Inflammatory macrophage treated with lipopolysaccharide for 4 hours (primary cell): ENCODE measurements around the gene CENPN.
A peak's percentile ranks its signal among the peaks of the same experiment; 100 is the strongest.

ENCODE experiments used
- DNase-seq: peaks from one replicate; pipeline ENCODE4 v3.0.0-alpha.2; 2020

The CENPN gene

DNA sequence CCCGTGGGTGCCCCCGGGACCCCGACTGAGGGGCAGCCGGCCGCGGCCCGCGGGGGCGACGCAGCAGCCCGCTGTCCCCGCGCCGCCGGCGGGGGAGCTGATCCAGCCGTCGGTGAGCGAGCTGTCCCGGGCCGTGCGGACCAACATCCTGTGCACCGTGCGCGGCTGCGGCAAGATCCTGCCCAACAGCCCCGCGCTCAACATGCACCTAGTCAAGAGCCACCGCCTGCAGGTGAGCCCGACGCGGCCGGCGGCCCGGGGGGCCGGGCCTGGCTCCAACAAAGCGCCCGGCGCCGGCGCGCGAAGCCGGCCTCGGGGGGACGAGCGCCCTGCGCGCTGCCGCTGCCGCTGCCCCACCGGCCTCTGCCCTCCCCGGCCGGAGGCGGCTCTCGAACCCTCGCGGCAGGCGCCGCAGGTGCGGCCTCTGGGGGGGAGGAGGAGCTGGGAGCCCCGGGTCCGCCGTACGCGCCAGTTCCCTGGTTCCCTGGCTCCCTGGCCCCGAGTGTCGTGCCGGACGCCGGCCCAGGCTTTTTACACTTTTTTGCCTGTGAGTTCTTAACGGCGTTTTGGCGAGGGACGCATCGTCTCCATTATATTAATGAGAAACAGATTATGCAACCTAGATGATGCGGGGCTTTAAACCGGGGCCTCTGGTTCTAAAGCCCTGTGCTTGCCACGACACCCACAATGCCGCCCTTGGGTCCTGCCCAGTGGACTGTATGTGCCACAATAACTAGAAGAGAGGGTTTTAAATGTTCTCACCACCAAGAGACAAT is 29.1 kb downstream of the CENPN start:
- peak; percentile 16 for DNase-seq

DNA sequence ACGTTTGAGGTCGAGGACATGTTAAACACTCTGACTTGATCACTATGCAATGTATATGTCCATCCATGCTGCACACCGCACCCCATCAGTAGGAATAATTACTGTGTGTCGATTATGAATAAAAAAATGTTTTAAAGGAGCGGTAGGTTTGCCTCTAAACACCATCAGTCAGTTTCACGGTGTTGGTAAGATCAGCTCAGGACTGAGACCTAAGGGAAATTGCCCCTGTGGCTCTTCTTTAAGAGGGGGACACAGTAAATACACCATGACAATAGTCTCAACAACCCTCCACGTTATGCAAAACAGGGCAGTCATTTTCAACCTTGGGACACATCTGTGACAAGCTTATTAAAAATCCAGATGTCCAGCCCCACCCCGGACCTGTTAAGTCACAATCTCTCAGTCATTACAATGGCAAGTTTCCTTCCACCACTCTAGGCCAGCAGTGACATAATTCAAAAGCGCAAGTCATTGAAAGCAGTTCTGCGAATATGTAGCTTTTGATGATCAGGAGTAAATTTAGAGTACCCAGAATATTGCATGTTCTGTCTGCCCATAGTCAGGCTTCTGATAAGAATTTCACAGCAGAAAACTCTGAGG is 29.8 kb downstream of the CENPN start:
- peak; percentile 67 for DNase-seq

DNA sequence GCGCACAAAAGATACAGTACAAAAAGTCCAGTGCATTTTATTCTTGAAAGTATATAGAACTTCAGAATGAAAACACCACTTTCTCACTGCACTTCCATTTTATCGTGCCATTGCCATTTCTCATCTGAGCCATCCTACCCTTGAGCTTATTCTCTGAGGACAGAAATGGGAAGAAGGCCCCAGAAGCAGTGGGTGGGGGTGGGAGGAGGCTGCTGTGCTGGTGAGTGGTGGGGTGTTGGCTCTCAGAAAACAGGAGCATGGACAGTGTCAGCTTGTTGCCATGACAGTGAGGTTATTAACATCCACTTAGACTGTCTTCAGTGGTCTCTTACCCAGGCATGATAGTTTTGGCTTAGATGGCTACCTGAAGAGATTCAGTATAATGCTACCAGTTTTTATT is 33.1 kb downstream of the CENPN start:
- peak; percentile 13 for DNase-seq

DNA sequence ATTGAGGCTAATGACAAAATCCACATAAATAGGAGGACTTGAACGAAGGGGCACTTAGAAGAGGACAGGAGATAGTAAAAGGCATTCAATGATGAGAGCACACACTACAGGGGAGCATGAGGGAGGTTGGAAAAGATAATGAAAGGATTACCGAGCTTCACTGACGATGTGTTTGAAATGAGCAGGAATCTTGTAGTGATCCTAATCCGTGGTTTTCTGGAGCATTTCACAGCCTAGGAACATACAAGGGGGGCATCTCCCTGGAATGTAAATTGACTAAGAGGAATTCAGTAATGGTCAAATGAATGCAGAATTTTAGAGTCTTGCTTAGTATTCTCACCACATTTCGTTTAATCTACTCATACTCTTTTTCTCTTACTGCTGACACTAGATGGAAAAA is 33.8 kb downstream of the CENPN start:
- DNase-seq = no peak

DNA sequence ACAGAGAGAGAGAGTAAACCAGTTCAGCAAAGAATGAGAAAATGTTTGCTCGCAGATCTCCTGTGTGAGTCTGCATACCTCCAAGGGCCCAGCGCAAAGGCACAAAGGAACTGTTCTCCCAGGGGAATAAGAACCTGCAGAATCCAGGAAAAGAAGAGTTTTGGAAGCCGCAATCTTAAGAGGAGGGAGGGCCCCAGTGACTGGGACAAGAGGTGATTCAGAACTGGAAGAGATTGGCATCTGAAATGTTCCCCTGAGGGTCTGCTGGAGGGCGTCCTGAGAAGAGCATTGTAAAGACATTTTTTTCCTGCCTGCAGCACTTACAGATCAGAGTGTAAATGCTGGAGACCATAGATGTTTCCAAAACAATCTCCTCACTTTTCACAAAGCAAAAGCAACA is 34.7 kb downstream of the CENPN start:
- no peak for DNase-seq

DNA sequence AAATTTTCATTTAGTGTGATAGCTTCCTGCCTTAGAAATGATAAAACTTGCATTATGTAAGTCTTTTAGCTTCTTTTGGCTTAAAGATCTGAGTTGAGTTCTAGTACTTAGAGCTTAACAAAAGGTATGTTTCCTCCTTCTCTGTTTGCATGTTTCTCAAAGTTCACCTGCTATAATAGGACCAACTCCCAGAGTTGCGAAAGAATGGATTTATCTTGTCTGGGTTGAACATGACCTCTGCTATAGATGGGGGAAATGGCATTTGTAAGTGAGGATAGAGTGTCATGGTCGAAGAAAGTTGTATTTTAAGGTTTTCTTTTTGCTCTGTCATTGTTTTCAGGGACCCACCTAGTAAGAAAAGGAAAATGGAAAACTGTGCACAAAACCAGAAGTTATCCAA is 35.8 kb downstream of the CENPN start:
- DNase-seq = no peak

DNA sequence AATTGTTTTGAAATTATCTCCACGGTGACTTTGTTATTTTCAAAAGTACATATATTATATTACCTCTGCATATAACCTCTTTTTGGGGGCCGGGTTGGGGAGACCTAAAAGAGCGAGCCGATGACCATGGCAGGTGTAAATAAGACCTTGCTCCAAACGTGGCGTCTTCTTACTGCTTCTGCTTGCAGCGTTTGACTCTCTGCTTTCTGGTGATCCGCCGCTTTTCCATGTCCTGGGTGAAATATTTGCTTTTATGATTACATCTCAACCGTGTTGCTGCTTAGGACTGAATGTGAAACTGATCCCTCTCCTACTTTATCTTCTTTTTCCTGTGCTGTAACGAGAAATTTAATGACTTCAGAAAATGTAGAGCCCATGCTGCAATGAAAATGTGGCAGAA is 46.7 kb downstream of the CENPN start:
- DNase-seq = no peak

DNA sequence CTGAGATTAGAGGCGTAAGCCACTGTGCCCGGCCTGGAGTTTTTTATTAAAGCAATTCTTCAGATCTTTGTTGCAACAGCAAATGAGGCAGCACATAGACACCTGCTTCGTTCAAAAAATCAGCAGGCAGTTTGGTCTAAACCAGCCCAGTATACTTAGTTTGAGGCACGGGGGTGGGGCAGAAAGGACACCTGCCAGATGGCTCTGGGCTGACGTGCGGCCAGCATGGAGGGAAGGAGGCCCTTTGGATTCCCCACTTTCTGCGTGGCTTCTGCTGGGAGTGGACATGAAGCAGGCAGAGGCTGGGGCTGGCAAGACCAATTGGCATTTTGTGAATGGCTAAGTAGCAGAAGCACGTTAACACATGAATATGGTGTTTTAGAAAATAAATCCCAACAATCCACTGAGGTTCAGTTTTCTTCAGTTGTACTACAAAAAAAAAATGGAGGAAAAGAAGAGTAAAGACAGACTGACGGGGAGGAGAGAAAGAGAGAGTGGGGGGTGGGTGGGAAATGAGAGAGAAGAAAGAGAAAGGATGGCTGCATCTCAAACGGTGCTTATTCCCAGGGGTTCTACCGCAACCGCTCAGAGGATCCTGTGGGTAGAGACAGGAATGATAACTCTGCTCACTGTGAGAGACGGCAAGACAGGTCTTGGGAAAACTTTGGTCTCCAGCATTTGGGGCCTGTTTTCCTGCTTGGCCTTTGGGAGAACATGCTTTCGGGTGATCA is 53.7 kb downstream of the CENPN start:
- no peak for DNase-seq

DNA sequence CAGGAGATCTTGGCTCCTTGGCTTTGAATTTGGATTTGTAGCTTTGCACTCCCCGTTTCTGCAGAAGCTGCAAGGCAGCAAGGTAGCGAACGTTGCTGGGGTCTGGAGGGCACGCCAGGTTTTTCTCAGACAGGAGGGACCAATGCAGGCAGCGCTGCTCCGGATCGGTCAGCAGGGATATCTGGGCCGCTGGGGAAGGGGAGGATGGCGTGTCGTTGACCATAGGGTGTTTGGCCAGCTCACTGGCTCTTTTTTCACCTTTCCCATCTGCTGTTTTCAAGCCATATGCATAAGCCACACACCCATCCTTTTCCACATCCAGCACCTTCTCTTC is 54.3 kb downstream of the CENPN start:
- no peak for DNase-seq

DNA sequence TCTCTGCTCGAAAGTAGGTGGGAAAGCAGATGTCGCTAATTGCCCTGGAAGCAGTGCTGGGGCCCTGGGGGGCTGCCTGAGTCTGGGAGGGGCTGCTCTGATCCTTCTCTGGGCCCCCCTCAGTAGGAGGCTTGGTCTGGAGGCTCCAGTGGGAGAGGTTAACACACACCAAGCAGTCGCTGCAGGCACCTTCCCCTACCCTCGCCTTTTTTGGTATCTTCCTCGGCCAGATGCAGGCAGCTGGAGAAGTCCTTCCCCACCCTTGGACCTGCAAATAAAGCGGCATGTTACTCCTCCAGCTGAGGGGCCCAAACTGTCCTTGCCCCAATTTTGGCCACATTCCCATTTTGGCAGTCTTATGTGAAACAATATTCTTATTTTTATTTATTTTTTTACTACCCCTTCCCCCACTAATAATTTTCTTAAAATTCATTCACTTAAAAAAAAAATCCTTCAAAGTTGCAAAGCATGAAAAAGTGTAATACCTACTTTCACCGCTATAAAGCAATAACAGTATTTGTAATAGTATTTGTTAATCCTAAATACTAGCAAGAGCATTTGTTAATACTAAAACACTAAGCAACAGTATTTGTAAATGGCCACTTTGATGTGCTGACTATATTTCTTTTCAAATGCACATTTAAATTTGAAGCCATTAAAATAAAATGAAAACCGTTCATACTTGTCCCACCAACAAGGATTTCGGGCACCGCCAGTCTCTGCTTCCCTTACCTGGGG is 55.0 kb downstream of the CENPN start:
- no peak for DNase-seq

DNA sequence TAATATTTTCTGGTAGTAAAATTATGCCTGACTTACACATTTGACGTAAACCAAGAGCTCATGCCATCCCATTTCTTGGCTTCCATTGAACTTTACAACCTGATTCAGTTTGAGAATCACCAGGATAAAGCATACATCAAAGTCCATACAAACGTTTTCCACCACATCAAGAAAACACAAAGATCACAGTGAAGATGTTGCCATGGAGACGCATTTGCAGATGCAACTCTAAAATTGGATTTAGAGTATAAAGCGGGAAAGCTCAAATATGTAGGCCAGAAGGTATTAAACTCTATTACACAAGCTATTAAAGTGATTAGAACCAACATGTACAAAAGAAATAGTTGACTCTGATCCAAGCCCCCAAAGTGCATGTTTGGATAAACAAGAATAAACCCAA is 59.7 kb downstream of the CENPN start:
- DNase-seq = no peak

DNA sequence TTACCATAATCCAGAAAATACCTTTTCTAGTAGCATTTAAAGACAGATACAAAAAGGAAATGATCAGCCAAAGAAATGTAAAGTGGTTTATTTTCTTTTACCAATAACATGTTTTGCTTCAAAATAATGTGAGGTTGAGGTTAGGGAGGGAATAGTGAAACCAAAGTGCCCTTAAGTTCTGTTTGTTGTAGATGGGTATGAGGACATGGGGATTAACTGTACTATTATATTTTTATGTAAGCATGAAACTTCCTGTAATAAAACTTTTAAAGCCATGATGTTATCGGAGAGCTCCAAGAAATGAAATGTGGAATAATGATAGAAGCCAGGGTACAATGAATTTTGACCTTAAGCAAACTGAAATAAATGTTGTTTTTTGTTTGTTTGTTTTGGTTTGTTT is 60.2 kb downstream of the CENPN start:
- DNase-seq = no peak

DNA sequence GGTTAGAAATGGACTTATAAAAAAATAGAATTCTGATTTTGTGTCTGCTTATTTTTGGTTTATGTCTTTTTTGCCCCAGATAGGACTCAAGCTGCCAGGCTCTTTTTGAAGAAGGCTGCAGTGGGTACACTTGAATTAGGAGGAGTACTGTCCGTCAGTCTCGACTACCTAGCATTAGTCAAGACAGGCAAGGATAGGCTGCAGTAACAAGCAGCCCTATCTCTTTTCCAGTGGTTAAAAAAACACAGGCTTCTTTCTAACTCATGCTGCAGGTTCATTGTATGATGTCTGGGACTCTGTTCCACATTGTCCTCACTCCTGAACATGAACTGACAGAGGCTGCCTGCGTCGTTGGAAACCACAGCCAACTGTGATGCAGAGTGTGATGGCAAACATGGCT is 62.0 kb downstream of the CENPN start:
- no peak for DNase-seq

DNA sequence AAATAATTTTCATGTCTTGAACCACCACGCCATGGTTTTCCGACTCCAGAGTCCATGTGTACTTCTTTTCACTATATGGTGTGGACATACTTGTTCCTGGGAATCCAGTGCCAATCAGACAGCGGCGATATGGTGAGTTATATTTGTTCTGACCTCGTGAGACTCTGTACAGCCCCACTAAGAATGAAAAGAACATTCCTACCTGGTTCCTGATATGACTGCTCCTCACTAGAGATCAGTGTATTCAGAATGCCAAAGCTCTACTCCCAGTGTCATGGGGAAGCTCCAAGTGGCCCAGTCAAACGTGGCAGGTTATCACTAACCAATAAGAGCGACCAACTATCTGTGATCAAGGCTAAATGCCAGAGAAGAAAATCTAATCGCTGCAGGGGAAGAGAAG is 64.0 kb downstream of the CENPN start:
- DNase-seq = no peak

DNA sequence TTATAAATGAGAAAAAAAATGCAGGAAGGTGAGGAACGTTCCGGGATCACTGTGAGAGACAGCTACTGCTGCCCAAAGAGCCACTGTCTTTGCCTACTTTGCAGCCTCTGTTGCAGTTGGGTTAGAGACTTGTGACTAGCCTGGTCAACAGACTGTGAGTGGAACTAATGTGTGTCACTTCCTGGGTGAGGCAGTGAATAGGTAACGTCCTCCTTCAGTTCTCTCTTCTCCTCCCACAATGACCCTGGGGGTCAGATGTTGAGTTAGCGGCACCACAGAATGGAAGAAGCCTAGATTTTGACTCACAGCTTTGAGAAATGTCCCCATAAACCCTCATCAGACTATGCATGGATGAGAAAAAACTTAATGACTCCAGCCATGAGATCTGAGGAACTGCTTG is 64.8 kb downstream of the CENPN start:
- peak; percentile 86 for DNase-seq

DNA sequence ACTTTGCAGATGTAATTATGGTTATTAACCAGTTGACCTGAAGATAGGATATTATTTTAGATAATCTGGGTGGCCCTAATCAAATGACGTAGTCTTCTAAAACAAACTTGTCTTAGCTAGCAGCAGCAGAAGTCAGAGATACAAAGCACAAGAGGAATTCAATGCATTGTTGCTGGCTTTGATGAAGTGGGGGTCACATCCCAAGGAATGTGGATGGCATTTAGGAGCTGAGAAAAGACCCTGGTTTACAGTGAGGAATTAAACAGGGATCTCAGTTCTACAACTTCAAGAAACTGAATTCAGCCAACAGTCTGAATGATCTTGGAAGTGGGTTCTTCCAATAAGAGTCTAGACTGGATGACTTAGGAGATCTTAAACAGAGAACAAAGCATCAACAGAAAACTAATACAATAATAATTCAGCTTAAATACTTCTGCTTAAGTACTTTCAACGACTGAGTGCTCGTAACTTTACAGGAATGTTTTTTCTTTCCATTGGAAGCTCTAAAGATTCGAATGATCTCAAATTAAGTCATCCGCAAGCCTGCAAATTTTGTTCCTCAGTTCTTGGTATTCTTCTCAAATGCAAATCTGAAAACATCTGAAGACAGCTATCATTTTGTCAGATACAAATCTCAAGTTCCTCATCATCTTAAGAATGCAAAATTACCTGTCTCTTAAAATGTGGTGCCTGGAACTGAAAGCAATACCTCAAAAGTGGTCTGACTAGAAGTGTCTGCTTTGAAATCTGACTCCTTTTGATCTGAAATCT is 66.7 kb downstream of the CENPN start:
- DNase-seq = no peak

DNA sequence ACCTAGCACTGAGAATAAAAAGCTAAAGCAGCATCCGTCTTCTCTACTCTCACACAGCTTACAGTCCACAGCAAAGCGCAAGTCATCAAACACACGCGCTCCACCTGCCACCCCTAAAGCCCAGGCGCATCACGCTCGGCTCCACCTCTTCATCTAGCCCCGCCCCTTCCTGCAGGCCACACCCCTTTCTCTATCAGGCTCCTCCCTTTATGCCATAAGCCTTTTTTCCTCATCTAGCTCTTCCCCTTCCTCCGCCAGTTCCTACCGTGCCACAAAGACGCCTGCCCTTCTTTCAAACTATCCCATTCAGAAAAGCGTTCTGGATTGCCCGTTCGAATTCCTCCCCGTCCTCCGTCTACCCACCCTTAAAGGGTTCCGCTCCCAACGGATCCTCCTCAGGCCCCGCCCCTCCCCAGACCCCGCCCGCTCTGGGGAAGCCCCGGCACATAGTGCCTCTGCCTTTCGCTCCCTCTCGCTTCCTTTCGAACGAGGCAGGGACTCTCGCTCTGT is 69.6 kb downstream of the CENPN start:
- peak; percentile 84 for DNase-seq

DNA sequence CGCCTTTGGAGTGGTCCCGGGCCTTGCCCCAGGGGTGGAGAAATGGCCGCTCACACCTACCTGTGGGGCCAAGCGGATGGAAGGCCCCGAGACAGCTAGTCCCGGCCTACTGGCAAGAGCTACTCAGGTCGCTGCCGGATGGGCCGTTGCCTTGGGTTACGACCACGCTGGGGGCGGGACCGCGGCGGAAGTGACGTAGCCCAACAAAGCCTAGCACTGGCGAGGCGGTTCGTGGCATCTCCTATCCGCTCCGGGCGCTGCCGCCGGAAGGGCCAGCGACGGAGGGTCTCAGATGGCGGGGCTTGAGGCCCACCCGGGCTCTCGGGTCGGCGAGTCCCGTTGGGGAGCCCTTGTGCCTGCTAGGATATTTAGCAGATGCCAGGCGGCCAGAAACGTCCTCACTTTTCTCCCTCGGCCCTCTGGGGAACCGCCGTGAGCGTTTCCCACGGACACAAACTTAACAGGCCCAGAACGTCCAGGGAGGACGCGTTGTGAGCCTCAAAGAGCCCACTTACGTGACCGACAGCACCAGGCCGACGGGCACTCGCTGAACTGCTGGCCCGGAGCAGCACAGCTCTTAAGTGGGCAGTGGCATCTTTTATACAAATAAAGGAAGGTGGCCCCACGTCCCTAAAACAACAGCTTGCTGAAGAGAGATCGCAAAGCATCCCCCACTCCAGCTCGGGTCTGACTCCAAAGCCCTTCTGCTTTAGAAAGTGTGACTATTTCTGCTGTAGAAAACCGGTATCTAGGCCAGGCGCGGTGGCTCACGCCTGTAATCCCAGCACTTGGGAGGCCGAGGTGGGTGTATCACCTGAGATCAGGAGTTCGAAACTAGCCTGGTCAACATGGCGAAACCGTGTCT is 70.3 kb downstream of the CENPN start, which contains the start of gene C16orf46:
TSS of gene C16orf46 (minus strand) at position 163 of the 865 bp plus-strand sequence. CDS start 13,283 bp downstream, outside the sequence.
- DNase-seq = peak; percentile 95

DNA sequence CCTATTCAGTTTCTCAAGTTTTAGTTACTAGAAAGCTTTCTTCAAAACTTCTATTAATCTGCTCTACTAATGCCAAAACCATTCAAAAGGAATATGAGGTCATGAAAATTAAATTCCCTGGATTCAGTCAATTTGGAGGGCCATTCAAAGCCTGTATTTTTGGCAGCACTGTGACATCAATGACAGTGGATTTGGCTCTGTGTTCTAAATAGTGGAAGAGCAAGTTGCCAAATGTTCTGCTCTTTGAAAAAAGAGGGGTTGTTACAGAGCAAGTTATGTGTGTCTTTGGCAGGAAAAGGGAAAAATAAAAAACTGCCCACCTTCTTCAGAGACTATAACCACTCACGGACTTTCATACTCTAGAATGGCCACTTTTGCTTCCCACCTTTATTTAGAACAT is 73.2 kb downstream of the CENPN start:
- no peak for DNase-seq

DNA sequence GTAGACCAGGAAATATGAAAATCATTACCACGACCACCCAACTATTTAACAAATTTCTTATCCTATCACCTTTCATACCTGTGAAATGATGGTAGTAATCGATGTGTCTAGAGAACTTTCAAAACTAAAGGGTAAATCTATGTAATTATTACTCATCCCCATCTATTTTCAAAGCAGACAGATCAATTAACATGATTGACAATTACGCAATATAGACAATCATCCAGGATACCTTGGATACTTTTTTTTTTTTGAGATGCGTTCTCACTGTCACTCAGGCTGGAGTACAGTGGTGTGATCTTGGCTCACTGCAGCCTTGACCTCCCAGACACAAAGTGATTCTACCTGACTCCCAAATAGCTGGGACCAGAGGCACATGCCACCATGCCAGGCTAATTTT is 74.0 kb downstream of the CENPN start:
- DNase-seq = no peak
